Transverse colon (tissue), 4 donors: ENCODE data around the gene PTER. TPM values are rescaled to one million over a fixed set of nuclear protein-coding genes. Genes with fewer than 3 reads are reported as not detected.

Experiments
- DNase-seq: peaks from one replicate; pipeline ENCODE4 v3.0.0-alpha.2; 2019
- H3K27ac ChIP-seq, 4 donors: fragments of 200-600 bp; sonication (generic); 2 replicates each; pipeline ENCODE4 v1.5.1; 2016 to 2018; ENCODE audit warnings: inconsistent platforms in 4 of 4
- H3K27me3 ChIP-seq: fragments of 200-600 bp; sonication (generic); 2 replicates; pipeline ENCODE4 v1.5.1; 2017; ENCODE audit warnings: inconsistent platforms
- H3K36me3 ChIP-seq, 4 donors: fragments of 200-600 bp; sonication (generic); 2 replicates each; pipeline ENCODE4 v1.5.1; 2017 to 2019; ENCODE audit warnings: inconsistent platforms in 4 of 4
- H3K4me1 ChIP-seq, 4 donors: fragments of 200-600 bp; sonication (generic); 2 replicates each; pipeline ENCODE4 v1.5.1; 2017 to 2020; ENCODE audit warnings: inconsistent platforms in 4 of 4
- H3K4me3 ChIP-seq, 4 donors: fragments of 200-600 bp; sonication (generic); 1 replicate in 1 of 4; 2 replicates in 3 of 4; pipeline versions ENCODE4 v1.5.1 to v1.6.1; 2017 to 2019; ENCODE audit warnings: inconsistent platforms in 4 of 4
- H3K9me3 ChIP-seq, 2 donors: fragments of 200-600 bp; sonication (generic); 2 replicates each; pipeline ENCODE4 v1.5.1; 2017 to 2019; ENCODE audit warnings: inconsistent platforms in 2 of 2
- CTCF ChIP-seq, 5 experiments: fragments of 200-600 bp in 3 of 5; fragments of 450-650 bp in 2 of 5; sonication (generic) in 3 of 5; IDR thresholded peaks; 1 replicate in 2 of 5; 2 replicates in 3 of 5; pipeline ENCODE4 v1.5.1; 2016 to 2017; ENCODE audit warnings: antibody characterized with exemption in 5 of 5, inconsistent platforms in 3 of 5, mild to moderate bottlenecking in 2 of 5, moderate library complexity in 1 of 5
- EP300 ChIP-seq: sonication (generic); formaldehyde crosslinking; IDR thresholded peaks from one replicate; pipeline ENCODE4 v1.6.1; 2017; ENCODE audit warnings: antibody characterized with exemption, low read depth
- POLR2A ChIP-seq: fragments of 450-650 bp; IDR thresholded peaks from one replicate; pipeline ENCODE4 v1.6.1; 2016; ENCODE audit warnings: antibody characterized with exemption, mild to moderate bottlenecking, moderate library complexity
- POLR2AphosphoS5 ChIP-seq, 3 donors: sonication (generic); formaldehyde crosslinking; IDR thresholded peaks; one replicate each; pipeline ENCODE4 v1.6.1; 2016; ENCODE audit warnings: antibody characterized with exemption in 3 of 3
- WGBS, 2 donors: methylation state at CpG; one replicate each; pipeline ENCODE4 v1.1.5; 2018; ENCODE audit warnings: low coverage in 1 of 2; 5-methylcytosine and 5-hydroxymethylcytosine counted together
- in situ Hi-C, 4 donors: fragments of 200-750 bp; cut with MboI; loops; one replicate each; pipeline versions ENCODE4 v1.15.0 to v1.15.1; 2017; ENCODE audit warnings: low sequenced_read_pairs in 3 of 4, low pct_ligation_motif_present in 1 of 4, low pct_unique_long_range_greater_than_20kb in 1 of 4
- intact Hi-C: fragments of 100-400 bp; cut with DNase I; formaldehyde crosslinking; loops from one replicate; pipeline ENCODE4 v1.15.1; 2023; ENCODE audit warnings: low total_unique reads
- small RNA-seq, 4 donors: library from RNA; depleted of rRNA; stranded (forward); fragments of <200 nt; gene quantifications; one replicate each; pipeline ENCODE3, GENCODE V24; 2016
- total RNA-seq, 4 donors: library from RNA; depleted of rRNA; stranded (reverse); fragments of >200 nt; gene quantifications; one replicate each; pipeline ENCODE4 v1.1.0, GENCODE V29; 2016

The PTER gene
- total RNA-seq, 4 donors from 2014 or later = 14.3 to 23.2 (median 19.1) TPM

GRCh38 chr10:16559236-16559773, 122.5 kb downstream of the PTER start:
- Histone ChIP-seq H3K27me3 (no peaks in the 10 kb centered on the region), H3K4me3 (no peak overlapping the region), H3K9me3 (no peaks in the 10 kb centered on the region), H3K27ac (no peak overlapping the region), H3K4me1 (no peaks in the 10 kb centered on the region), H3K36me3 (no peaks in the 10 kb centered on the region)
- 75% methylated on average over 5 of the region's 5 CpGs; no CpG with 5 or more reads in 1 of the 2 donors for WGBS, 2 donors
- in situ Hi-C loops (no loop called here), intact Hi-C loops (no loop called here)
- TF ChIP-seq POLR2AphosphoS5 (IDR thresholded peaks at IDR 0.05) (no peak), CTCF (IDR thresholded peaks at IDR 0.05) (no peak), EP300 (no peak), POLR2A (no peak)
- DNase-seq = no peak

- Histone ChIP-seq H3K4me1 (no peaks in the 10 kb centered on the region), H3K9me3 (no peaks in the 10 kb centered on the region), H3K36me3 (no peaks in the 10 kb centered on the region), H3K4me3 (no peak overlapping the region), H3K27me3 (no peaks in the 10 kb centered on the region), H3K27ac (no peak overlapping the region)
- TF ChIP-seq POLR2AphosphoS5 (IDR thresholded peaks at IDR 0.05) (no peak), EP300 (no peak), POLR2A (no peak), CTCF (IDR thresholded peaks at IDR 0.05) (no peak)
- intact Hi-C loops = no loop called here
- WGBS, 2 donors = 80 to 85% methylated on average over 6 of the region's 6 CpGs
- in situ Hi-C loops = no loop called here
- DNase-seq = no peak
These were observed 126.1 kb downstream of the PTER start for GRCh38 chr10:16562891-16563290.

Small RNAs within 50 kb of the gene (small RNA-seq; reads per million reads assigned to genes)
- gene RNU2-18P = 0 to 0.14 (median 0) reads per million in 4 donors

Other genes with a start within 250 kb of the PTER start
- not detected for gene C1QL3, start 84.9 kb downstream of the PTER start, total RNA-seq